ENCODE measurements around the gene SPG7. TPM values are rescaled to one million over a fixed set of nuclear protein-coding genes. Genes with fewer than 3 reads are reported as not detected.
"Not testable (repeated sequence)": the region's sequence is repeated elsewhere in the genome, so short reads cannot be mapped to it uniquely, and the experiment has no call there.

Gene SPG7
- total RNA-seq, 1 donor from 2014 or later, result 96.1 TPM

DNA sequence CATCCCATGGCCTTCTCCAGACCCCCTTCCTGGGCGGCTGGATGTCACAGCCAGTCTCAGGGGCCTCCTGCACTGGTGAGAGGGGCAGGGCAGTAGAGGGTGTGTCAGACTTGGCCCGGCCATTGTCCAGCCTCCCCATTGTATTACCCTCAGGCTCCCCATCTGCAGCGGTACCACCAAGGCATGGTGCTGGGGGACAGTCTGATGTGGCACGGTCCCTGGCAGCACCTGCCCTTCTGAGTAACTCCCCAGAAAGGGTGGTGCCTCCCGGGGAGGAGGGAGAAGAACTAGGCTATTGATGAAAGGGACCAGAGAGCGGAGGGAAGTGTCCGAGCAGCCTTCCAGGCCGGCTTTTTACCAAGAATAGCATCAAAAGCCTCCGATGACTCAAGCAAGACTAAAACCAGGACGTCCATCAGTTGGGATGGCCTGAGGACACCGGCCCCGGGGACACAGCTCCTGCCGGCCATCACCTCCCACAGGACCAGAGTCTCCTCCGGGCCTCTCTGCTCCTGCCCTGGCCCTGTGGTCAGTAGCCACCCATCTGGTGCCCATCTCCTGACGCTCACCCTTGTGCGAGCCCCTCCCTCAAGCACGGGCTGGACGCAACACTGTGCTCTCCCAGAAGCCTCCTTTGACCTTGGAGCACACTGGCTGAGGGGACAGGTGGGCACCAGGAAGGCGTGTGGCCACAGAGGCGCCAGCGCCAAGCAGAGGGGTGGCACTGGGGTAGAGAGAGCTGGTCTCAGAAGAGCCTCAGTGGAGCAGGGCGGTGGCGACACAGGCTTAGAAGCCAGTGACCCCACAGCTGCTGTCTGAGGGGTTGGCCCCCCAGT lies 61.5 kb downstream of the SPG7 start:
- TF ChIP-seq EZH2 (IDR thresholded peaks at IDR 0.05; ENCODE audit: insufficient read depth, low read length), result no peak
- TF ChIP-seq, protein P1, sequence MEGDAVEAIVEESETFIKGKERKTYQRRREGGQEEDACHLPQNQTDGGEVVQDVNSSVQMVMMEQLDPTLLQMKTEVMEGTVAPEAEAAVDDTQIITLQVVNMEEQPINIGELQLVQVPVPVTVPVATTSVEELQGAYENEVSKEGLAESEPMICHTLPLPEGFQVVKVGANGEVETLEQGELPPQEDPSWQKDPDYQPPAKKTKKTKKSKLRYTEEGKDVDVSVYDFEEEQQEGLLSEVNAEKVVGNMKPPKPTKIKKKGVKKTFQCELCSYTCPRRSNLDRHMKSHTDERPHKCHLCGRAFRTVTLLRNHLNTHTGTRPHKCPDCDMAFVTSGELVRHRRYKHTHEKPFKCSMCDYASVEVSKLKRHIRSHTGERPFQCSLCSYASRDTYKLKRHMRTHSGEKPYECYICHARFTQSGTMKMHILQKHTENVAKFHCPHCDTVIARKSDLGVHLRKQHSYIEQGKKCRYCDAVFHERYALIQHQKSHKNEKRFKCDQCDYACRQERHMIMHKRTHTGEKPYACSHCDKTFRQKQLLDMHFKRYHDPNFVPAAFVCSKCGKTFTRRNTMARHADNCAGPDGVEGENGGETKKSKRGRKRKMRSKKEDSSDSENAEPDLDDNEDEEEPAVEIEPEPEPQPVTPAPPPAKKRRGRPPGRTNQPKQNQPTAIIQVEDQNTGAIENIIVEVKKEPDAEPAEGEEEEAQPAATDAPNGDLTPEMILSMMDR (IDR thresholded peaks at IDR 0.05; ENCODE audit: insufficient read depth, low read depth, low read length), result no peak
- DNase-seq (ENCODE audit: low read depth) (no peak), FAIRE-seq (no peak)
- Histone ChIP-seq H2AFZ (ENCODE audit: low read depth, low read length) (no peak overlapping the region), H4K20me1 (ENCODE audit: insufficient read depth, low read length) (peaks cover 28% of the 10 kb centered on the region), H3K79me2 (ENCODE audit: insufficient read depth, low read length) (no peaks in the 10 kb centered on the region), H3K4me3 (ENCODE audit: insufficient read depth, low read depth, low read length) (no peak overlapping the region), H3K27ac (ENCODE audit: low read depth, low read length) (no peak overlapping the region), H3K9me3 (ENCODE audit: insufficient read depth, low read depth, low read length) (no peaks in the 10 kb centered on the region), H3K36me3 (ENCODE audit: insufficient read depth, low read length) (no peaks in the 10 kb centered on the region), H3K9ac (ENCODE audit: low read length) (no peak overlapping the region), H3K4me2 (ENCODE audit: low read length) (no peak overlapping the region), H3K4me1 (ENCODE audit: insufficient read depth, low read length) (peaks cover 19% of the 10 kb centered on the region), H3K27me3 (ENCODE audit: insufficient read depth, low read length) (no peaks in the 10 kb centered on the region)
- peaks cover 5% of the 10 kb centered on the region for H3K27me3 Mint-ChIP-seq (ENCODE audit: low read depth, unreplicated experiment)
- no peaks in the 10 kb centered on the region for H3K9me3 Mint-ChIP-seq (ENCODE audit: unreplicated experiment)
- no peaks in the 10 kb centered on the region for H3K36me3 Mint-ChIP-seq (ENCODE audit: low read depth, unreplicated experiment)
- no peak overlapping the region for H3K27ac Mint-ChIP-seq (ENCODE audit: unreplicated experiment)
- peaks cover 21% of the 10 kb centered on the region for H3K4me1 Mint-ChIP-seq (ENCODE audit: low read depth, unreplicated experiment)
- no peak overlapping the region for H3K4me3 Mint-ChIP-seq (ENCODE audit: unreplicated experiment)

DNA sequence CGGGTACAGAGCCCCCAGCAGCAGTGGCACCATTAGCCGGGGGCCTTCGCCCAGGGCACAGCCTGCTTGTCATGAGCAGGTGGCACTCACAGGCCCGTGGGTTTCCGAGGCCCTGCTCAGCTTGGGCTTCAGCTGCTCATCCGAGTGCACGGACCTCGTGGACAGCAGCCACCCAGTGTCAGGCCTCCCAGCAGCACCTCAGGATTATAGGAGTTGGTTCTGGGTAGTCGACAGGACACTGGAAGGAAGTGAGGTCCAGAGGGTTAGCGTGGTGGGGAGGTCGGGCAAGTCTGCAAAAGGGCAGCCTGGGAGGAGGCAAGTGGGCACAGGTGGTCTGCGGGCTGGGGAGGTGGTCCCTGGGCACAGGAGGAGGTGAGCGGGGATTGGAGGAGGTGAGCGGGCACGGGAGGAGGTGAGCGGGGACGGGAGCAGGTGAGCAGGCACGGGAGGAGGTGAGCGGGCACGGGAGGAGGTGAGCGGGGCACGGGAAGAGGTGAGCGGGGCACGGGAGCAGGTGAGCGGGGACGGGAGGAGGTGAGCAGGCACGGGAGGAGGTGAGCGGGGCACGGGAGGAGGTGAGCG lies 62.2 kb downstream of the SPG7 start:
- Histone ChIP-seq H2AFZ (ENCODE audit: low read depth, low read length) (no peak overlapping the region), H3K4me1 (ENCODE audit: insufficient read depth, low read length) (peaks cover 12% of the 10 kb centered on the region), H3K4me2 (ENCODE audit: low read length) (no peak overlapping the region), H4K20me1 (ENCODE audit: insufficient read depth, low read length) (peaks cover 21% of the 10 kb centered on the region), H3K36me3 (ENCODE audit: insufficient read depth, low read length) (no peaks in the 10 kb centered on the region), H3K79me2 (ENCODE audit: insufficient read depth, low read length) (no peaks in the 10 kb centered on the region), H3K4me3 (ENCODE audit: insufficient read depth, low read depth, low read length) (no peak overlapping the region), H3K27ac (ENCODE audit: low read depth, low read length) (no peak overlapping the region), H3K9me3 (ENCODE audit: insufficient read depth, low read depth, low read length) (no peaks in the 10 kb centered on the region), H3K27me3 (ENCODE audit: insufficient read depth, low read length) (no peaks in the 10 kb centered on the region), H3K9ac (ENCODE audit: low read length) (no peak overlapping the region)
- Mint-ChIP-seq H3K4me3 (ENCODE audit: unreplicated experiment) (no peak overlapping the region), H3K36me3 (ENCODE audit: low read depth, unreplicated experiment) (no peaks in the 10 kb centered on the region), H3K27me3 (ENCODE audit: low read depth, unreplicated experiment) (peaks cover 5% of the 10 kb centered on the region), H3K9me3 (ENCODE audit: unreplicated experiment) (no peaks in the 10 kb centered on the region), H3K27ac (ENCODE audit: unreplicated experiment) (no peak overlapping the region), H3K4me1 (ENCODE audit: low read depth, unreplicated experiment) (peaks cover 15% of the 10 kb centered on the region)
- TF ChIP-seq, protein P1 (IDR thresholded peaks at IDR 0.05; ENCODE audit: insufficient read depth, low read depth, low read length), result no peak
- TF ChIP-seq EZH2 (IDR thresholded peaks at IDR 0.05; ENCODE audit: insufficient read depth, low read length), result no peak
- FAIRE-seq (no peak), DNase-seq (ENCODE audit: low read depth) (no peak)

DNA sequence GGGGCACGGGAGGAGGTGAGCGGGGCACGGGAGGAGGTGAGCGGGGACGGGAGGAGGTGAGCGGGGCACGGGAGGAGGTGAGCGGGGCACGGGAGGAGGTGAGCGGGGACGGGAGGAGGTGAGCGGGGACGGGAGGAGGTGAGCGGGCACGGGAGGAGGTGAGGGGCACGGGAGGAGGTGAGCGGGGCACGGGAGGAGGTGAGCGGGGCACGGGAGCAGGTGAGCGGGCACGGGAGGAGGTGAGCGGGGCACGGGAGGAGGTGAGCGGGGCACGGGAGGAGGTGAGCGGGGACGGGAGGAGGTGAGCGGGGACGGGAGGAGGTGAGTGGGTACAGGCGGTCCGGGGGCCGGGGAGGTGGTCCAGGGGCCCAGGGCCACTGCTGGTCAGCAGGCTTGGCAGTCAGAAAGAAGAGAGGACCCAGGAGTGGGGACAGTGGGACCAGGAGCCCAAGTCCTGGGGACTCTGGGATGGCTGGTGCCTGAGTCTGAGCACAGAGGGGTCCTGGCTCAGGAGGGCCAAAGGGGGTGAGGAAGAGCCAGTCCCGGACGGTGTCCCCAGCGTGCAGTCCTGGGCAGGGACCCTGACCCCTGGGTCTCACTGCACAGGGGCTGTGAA lies 62.9 kb downstream of the SPG7 start:
- not testable (repeated sequence) for H3K36me3 ChIP-seq (ENCODE audit: insufficient read depth, low read length); H3K4me2 ChIP-seq (ENCODE audit: low read length); H3K9ac ChIP-seq (ENCODE audit: low read length); H3K27me3 Mint-ChIP-seq (ENCODE audit: low read depth, unreplicated experiment); H3K27ac ChIP-seq (ENCODE audit: low read depth, low read length); H2AFZ ChIP-seq (ENCODE audit: low read depth, low read length); H3K27ac Mint-ChIP-seq (ENCODE audit: unreplicated experiment); H3K36me3 Mint-ChIP-seq (ENCODE audit: low read depth, unreplicated experiment); H3K27me3 ChIP-seq (ENCODE audit: insufficient read depth, low read length); H3K4me1 ChIP-seq (ENCODE audit: insufficient read depth, low read length); H3K9me3 Mint-ChIP-seq (ENCODE audit: unreplicated experiment); H3K4me3 ChIP-seq (ENCODE audit: insufficient read depth, low read depth, low read length); H3K79me2 ChIP-seq (ENCODE audit: insufficient read depth, low read length); H3K4me3 Mint-ChIP-seq (ENCODE audit: unreplicated experiment); FAIRE-seq; DNase-seq (ENCODE audit: low read depth); H3K9me3 ChIP-seq (ENCODE audit: insufficient read depth, low read depth, low read length)
- H4K20me1 ChIP-seq (ENCODE audit: insufficient read depth, low read length), result peaks cover 15% of the 10 kb centered on the region
- peaks cover 12% of the 10 kb centered on the region for H3K4me1 Mint-ChIP-seq (ENCODE audit: low read depth, unreplicated experiment)

All from astrocyte (in vitro differentiated cells and primary cell).